Mesenchymal stem cell (in vitro differentiated cells and primary cell): ENCODE results near the gene DGKZ.
A peak's percentile ranks its signal among the peaks of the same experiment; 100 is the strongest.

ENCODE experiments used
- DNase-seq: peaks from one replicate; pipeline ENCODE4 v3.0.0-alpha.2; 2013
- H2AFZ ChIP-seq: one replicate; pipeline ENCODE4 v1.6.1; 2013; ENCODE audit warnings: low read depth, mild to moderate bottlenecking, control low read depth, inconsistent platforms, low read length, moderate library complexity
- H2AK5ac ChIP-seq: 2 replicates; pipeline ENCODE4 v1.6.1; 2013; ENCODE audit warnings: low read length, moderate library complexity, mild to moderate bottlenecking, inconsistent platforms; ENCODE audit not compliant: severe bottlenecking
- H2BK120ac ChIP-seq: one replicate; pipeline ENCODE4 v1.6.1; 2013; ENCODE audit warnings: low read depth, mild to moderate bottlenecking, inconsistent platforms, low read length, moderate library complexity
- H2BK12ac ChIP-seq, 2 experiments: one replicate each; pipeline ENCODE4 v1.6.1; 2013; ENCODE audit warnings: inconsistent platforms in 2 of 2, low read length in 2 of 2, mild to moderate bottlenecking in 2 of 2, moderate library complexity in 2 of 2, control low read depth in 1 of 2
- H2BK15ac ChIP-seq: one replicate; pipeline ENCODE4 v1.6.1; 2013; ENCODE audit warnings: mild to moderate bottlenecking, low read depth, inconsistent platforms; ENCODE audit not compliant: poor library complexity, severe bottlenecking
- H2BK5ac ChIP-seq: 2 replicates; pipeline ENCODE4 v1.6.1; 2013; ENCODE audit warnings: low read depth, mild to moderate bottlenecking, low read length, control low read depth, inconsistent platforms; ENCODE audit not compliant: poor library complexity, severe bottlenecking
- H3K14ac ChIP-seq, 2 experiments: one replicate each; pipeline ENCODE4 v1.6.1; 2013; ENCODE audit warnings: inconsistent platforms in 2 of 2, low read length in 2 of 2, control low read depth in 1 of 2, mild to moderate bottlenecking in 1 of 2, moderate library complexity in 1 of 2
- H3K18ac ChIP-seq, 2 experiments: one replicate each; pipeline ENCODE4 v1.6.1; 2013; ENCODE audit warnings: inconsistent platforms in 2 of 2, low read length in 2 of 2, control low read depth in 1 of 2, low read depth in 1 of 2, mild to moderate bottlenecking in 1 of 2
- H3K23ac ChIP-seq, 2 experiments: one replicate each; pipeline ENCODE4 v1.6.1; 2013; ENCODE audit warnings: inconsistent platforms in 2 of 2, low read length in 2 of 2, mild to moderate bottlenecking in 2 of 2, moderate library complexity in 2 of 2, control low read depth in 1 of 2
- H3K27ac ChIP-seq: 2 replicates; pipeline ENCODE4 v1.5.1; 2013; ENCODE audit warnings: mild to moderate bottlenecking, moderate library complexity, low read length, control low read depth, inconsistent platforms; ENCODE audit not compliant: poor library complexity, severe bottlenecking
- H3K27me3 ChIP-seq, 2 experiments: 2 replicates each; pipeline versions ENCODE4 v1.6.1 to v1.7.0; 2013; ENCODE audit warnings: low read length in 2 of 2, mild to moderate bottlenecking in 2 of 2, moderate library complexity in 2 of 2, control low read depth in 1 of 2, inconsistent platforms in 1 of 2; ENCODE audit not compliant: control insufficient read depth in 1 of 2, insufficient read depth in 1 of 2
- H3K36me3 ChIP-seq, 2 experiments: 2 replicates each; pipeline versions ENCODE4 v1.6.1 to v1.7.0; 2013; ENCODE audit warnings: low read length in 2 of 2, control low read depth in 1 of 2, inconsistent platforms in 1 of 2, low read depth in 1 of 2, mild to moderate bottlenecking in 1 of 2; ENCODE audit not compliant: insufficient read depth in 2 of 2, control insufficient read depth in 1 of 2
- H3K4ac ChIP-seq, 2 experiments: one replicate each; pipeline ENCODE4 v1.6.1; 2013; ENCODE audit warnings: inconsistent platforms in 2 of 2, low read length in 2 of 2, mild to moderate bottlenecking in 2 of 2, moderate library complexity in 2 of 2, control low read depth in 1 of 2, low read depth in 1 of 2
- H3K4me1 ChIP-seq: 2 replicates; pipeline ENCODE4 v1.6.1; 2013; ENCODE audit warnings: low read depth, low read length, control low read depth; ENCODE audit not compliant: control insufficient read depth, insufficient read depth
- H3K4me2 ChIP-seq: 2 replicates; pipeline ENCODE4 v1.6.1; 2013; ENCODE audit warnings: low read length, mild to moderate bottlenecking, inconsistent platforms; ENCODE audit not compliant: poor library complexity, severe bottlenecking
- H3K4me3 ChIP-seq, 2 experiments: 2 replicates each; pipeline versions ENCODE4 v1.5.1 to v1.7.0; 2013; ENCODE audit warnings: low read length in 2 of 2, mild to moderate bottlenecking in 2 of 2, control low read depth in 1 of 2, low read depth in 1 of 2; ENCODE audit not compliant: insufficient read depth in 1 of 2
- H3K79me1 ChIP-seq: replicated peaks from 2 replicates; pipeline ENCODE4 v1.6.1; 2013; ENCODE audit warnings: mild to moderate bottlenecking, control low read depth, low read length, inconsistent platforms; ENCODE audit not compliant: poor library complexity, severe bottlenecking
- H3K9ac ChIP-seq: 2 replicates; pipeline ENCODE4 v1.7.0; 2013; ENCODE audit warnings: mild to moderate bottlenecking, low read length, moderate library complexity
- H3K9me3 ChIP-seq: 2 replicates; pipeline ENCODE4 v1.7.0; 2013; ENCODE audit warnings: mild to moderate bottlenecking, low read length; ENCODE audit not compliant: control insufficient read depth
- H4K8ac ChIP-seq: one replicate; pipeline ENCODE4 v1.6.1; 2013; ENCODE audit warnings: inconsistent platforms, mild to moderate bottlenecking, low read length, moderate library complexity
- H4K91ac ChIP-seq: one replicate; pipeline ENCODE4 v1.6.1; 2013; ENCODE audit warnings: mild to moderate bottlenecking, low read length, inconsistent platforms
- WGBS: methylation state at CpG from one replicate; pipeline ENCODE4 v1.1.7; 2013; ENCODE audit warnings: mixed read lengths; 5-methylcytosine and 5-hydroxymethylcytosine counted together

The DGKZ gene

DNA sequence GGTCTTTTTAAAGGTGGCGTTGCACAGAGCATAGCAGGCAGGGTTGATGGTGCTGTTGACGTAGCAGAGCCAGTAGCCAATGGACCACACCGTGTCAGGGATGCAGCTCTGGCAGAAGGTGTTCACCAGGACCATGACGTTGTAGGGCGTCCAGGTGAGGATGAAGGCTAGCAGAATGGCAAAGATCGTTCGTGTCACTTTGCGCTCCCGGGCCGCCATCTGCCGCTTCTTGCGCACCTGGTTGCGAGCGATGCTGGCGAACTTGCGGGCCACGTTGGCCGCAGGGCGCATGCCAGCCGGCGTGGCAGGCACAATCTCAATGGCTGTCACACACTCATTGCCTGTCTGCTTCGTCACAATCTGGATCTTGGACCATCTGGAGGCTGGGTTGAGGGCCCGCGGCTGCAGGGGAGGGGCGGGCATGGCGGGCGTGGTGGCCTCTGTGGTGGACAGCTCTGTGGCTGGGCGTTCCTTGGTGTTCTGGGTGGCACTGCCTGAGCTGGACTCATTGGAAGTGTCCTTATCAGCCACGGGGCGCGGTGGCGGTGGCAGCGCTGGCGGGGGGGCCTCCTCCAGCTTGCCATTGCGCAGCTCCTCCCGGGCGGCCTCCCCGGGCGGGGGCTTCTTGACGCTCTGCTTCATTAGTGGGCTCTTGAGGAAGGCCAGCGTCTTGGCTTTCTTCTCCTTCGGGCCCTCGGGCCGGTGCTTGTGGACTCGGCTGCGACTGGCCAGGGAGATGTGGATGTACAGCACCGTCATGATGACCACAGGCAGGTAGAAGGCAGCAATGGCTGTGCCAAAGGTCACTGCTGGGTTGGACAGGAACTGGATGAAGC, 38.1 kb downstream of the DGKZ start:
- Histone ChIP-seq H3K27me3 (peaks cover 43 to 56% of the 10 kb centered on the region in 2 experiments), H3K36me3 (no peaks in the 10 kb centered on the region), H4K8ac (no peak overlapping the region), H3K4me1 (peaks cover 43% of the 10 kb centered on the region), H3K14ac (no peak overlapping the region), H3K9me3 (no peaks in the 10 kb centered on the region), H4K91ac (peak overlapping the region; percentile 64), H3K18ac (no peak overlapping the region), H3K4me2 (no peak overlapping the region), H2BK12ac (no peak overlapping the region), H3K23ac (no peak overlapping the region), H2BK120ac (no peak overlapping the region), H2BK5ac (no peak overlapping the region), H3K27ac (no peak overlapping the region), H3K4ac (no peak overlapping the region), H3K9ac (no peak overlapping the region), H2AFZ (no peak overlapping the region), H3K4me3 (no peak overlapping the region), H2BK15ac (no peak overlapping the region), H2AK5ac (no peak overlapping the region), H3K79me1 (peaks cover 1% of the 10 kb centered on the region)
- DNase-seq = no peak
- 97% methylated on average over 47 of the region's 47 CpGs for WGBS

DNA sequence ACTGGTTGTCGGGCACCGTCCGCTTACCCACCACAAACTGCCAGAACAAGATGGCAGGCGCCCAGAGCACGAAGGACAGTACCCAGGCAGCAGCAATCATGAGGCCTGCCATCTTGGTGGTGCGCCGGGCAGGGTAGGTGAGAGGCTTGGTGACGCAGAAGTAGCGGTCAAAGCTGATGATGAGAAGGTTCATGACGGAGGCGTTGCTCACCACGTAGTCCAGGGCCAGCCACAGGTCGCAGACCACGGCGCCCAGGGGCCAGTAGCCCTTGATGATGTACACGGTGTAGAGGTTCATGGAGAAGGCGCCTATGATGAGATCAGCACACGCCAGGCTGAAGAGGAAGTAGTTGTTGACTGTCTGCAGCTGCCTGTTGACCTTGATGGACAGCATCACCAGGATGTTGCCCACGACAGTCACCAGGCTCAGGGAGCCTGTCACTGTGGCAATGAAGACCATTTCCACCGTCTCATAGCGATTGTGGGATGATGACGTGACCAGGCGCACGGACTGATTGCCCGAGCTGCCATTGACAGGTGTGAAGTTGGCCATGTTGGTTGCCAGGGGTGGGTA, 38.8 kb downstream of the DGKZ start:
- WGBS = 97% methylated on average over 25 of the region's 25 CpGs
- no peak for DNase-seq
- Histone ChIP-seq H3K36me3 (no peaks in the 10 kb centered on the region), H3K18ac (no peak overlapping the region), H2AFZ (no peak overlapping the region), H3K9me3 (no peaks in the 10 kb centered on the region), H2BK120ac (no peak overlapping the region), H3K27ac (no peak overlapping the region), H2AK5ac (no peak overlapping the region), H3K4me3 (no peak overlapping the region), H4K8ac (no peak overlapping the region), H3K4me1 (peaks cover 44% of the 10 kb centered on the region), H3K79me1 (peaks cover 1% of the 10 kb centered on the region), H3K14ac (no peak overlapping the region), H2BK12ac (no peak overlapping the region), H3K27me3 (peaks cover 49 to 63% of the 10 kb centered on the region in 2 experiments), H2BK15ac (no peak overlapping the region), H3K23ac (no peak overlapping the region), H3K4ac (no peak overlapping the region), H2BK5ac (no peak overlapping the region), H4K91ac (no peak overlapping the region), H3K4me2 (no peak overlapping the region), H3K9ac (no peak overlapping the region)

DNA sequence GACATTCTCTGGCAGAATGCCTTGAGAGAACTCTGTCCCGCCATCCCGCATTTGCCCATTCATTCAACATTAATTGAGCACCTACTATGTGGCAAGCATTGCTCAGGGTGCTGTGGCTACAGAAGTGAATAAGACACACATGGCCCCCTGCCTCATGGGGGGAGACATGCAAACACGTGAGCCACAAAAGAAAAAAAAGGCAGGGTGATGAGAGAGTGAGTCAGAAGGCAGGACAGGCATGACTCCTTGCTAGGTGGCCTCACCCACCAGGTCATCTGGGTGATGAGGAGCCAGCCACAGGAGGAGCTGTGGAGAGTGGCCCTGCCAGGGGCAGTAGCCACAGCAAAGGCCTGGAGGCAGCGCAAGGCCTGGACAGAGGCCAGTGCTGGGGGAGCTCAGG, 39.4 kb downstream of the DGKZ start:
- Histone ChIP-seq H2BK12ac (no peak overlapping the region), H2BK120ac (no peak overlapping the region), H3K4me2 (no peak overlapping the region), H4K8ac (no peak overlapping the region), H2BK15ac (no peak overlapping the region), H2AFZ (no peak overlapping the region), H3K4ac (no peak overlapping the region), H3K9ac (no peak overlapping the region), H2BK5ac (no peak overlapping the region), H3K36me3 (no peaks in the 10 kb centered on the region), H3K79me1 (peaks cover 1% of the 10 kb centered on the region), H3K9me3 (no peaks in the 10 kb centered on the region), H3K18ac (no peak overlapping the region), H3K27ac (no peak overlapping the region), H3K27me3 (peaks cover 49 to 66% of the 10 kb centered on the region in 2 experiments), H3K23ac (no peak overlapping the region), H4K91ac (no peak overlapping the region), H3K4me3 (no peak overlapping the region), H3K14ac (no peak overlapping the region), H3K4me1 (peaks cover 46% of the 10 kb centered on the region), H2AK5ac (no peak overlapping the region)
- WGBS = 90% methylated on average over 4 of the region's 4 CpGs
- no peak for DNase-seq

DNA sequence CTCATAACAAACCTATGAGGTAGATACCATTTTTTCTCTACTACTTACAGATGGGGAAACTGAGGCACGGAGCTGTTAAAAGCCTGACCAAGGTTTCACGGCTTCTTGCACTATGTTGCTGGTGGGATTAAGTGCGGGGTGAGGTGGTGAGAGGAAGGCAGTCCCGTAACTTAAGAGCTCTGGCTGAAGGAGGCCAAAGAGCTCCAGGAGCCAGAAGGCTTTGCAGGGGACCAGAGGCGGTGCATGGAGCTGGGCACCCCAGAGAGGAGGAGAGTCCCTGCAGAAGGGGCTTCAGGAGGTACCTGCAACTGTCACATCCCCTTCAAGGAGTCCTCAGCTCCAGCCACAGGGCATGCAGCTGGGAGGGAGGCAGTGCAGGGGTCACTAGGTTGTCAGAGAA, 40.2 kb downstream of the DGKZ start:
- Histone ChIP-seq H3K4me2 (no peak overlapping the region), H3K79me1 (no peaks in the 10 kb centered on the region), H3K4me3 (no peak overlapping the region), H3K14ac (no peak overlapping the region), H2BK5ac (no peak overlapping the region), H3K18ac (no peak overlapping the region), H3K4ac (no peak overlapping the region), H3K27me3 (peaks cover 49 to 59% of the 10 kb centered on the region in 2 experiments), H2BK12ac (no peak overlapping the region), H3K4me1 (peaks cover 46% of the 10 kb centered on the region), H2BK15ac (no peak overlapping the region), H3K9me3 (no peaks in the 10 kb centered on the region), H3K9ac (no peak overlapping the region), H2BK120ac (no peak overlapping the region), H4K91ac (no peak overlapping the region), H2AK5ac (no peak overlapping the region), H3K27ac (no peak overlapping the region), H4K8ac (no peak overlapping the region), H3K36me3 (no peaks in the 10 kb centered on the region), H3K23ac (no peak overlapping the region), H2AFZ (no peak overlapping the region)
- DNase-seq = no peak
- WGBS = 85% methylated on average over 5 of the region's 5 CpGs
